ENCODE measurements around the gene ENPP4.
A peak's percentile ranks its signal among the peaks of the same experiment; 100 is the strongest.
"Not testable (repeated sequence)": the region's sequence is repeated elsewhere in the genome, so short reads cannot be mapped to it uniquely, and the experiment has no call there.

ENPP4 gene

GRCh38 chr6:46134216-46134615 lies 4.4 kb downstream of the ENPP4 start:
- no peak for DNase-seq

GRCh38 chr6:46135176-46135575 lies 5.4 kb downstream of the ENPP4 start:
- no peak for DNase-seq

GRCh38 chr6:46136831-46137230 lies 7.0 kb downstream of the ENPP4 start:
- no peak for DNase-seq

GRCh38 chr6:46137387-46137786 lies 7.6 kb downstream of the ENPP4 start:
- DNase-seq = no peak

GRCh38 chr6:46138281-46138680 lies 8.5 kb downstream of the ENPP4 start:
- no peak for DNase-seq

GRCh38 chr6:46144270-46144669 lies 14.5 kb downstream of the ENPP4 start:
- no peak for DNase-seq

- DNase-seq = not testable (repeated sequence)
These were observed 19.3 kb downstream of the ENPP4 start for GRCh38 chr6:46149066-46149465.

GRCh38 chr6:46156701-46157100 lies 26.9 kb downstream of the ENPP4 start:
- DNase-seq = no peak

GRCh38 chr6:46159229-46159628 lies 29.4 kb downstream of the ENPP4 start:
- no peak for DNase-seq

GRCh38 chr6:46160102-46160501 lies 30.3 kb downstream of the ENPP4 start:
- DNase-seq = no peak

GRCh38 chr6:46170357-46171289 lies 40.8 kb downstream of the ENPP4 start, which contains the start of gene ENPP5:
TSS of gene ENPP5 (minus strand) at chr6:46170980. CDS start at chr6:46168262, 2,718 bp downstream.
- peak; percentile 62 for DNase-seq

GRCh38 chr6:46172176-46172575 lies 42.4 kb downstream of the ENPP4 start:
- no peak for DNase-seq

- DNase-seq = no peak
These were observed 45.1 kb downstream of the ENPP4 start for GRCh38 chr6:46174904-46175303.

- DNase-seq = no peak
These were observed 45.7 kb downstream of the ENPP4 start for GRCh38 chr6:46175446-46175845.

- DNase-seq = no peak
These were observed 46.2 kb downstream of the ENPP4 start for GRCh38 chr6:46175976-46176375.

- DNase-seq = no peak
These were observed 54.3 kb downstream of the ENPP4 start for GRCh38 chr6:46184114-46184513.

GRCh38 chr6:46186583-46186982 lies 56.8 kb downstream of the ENPP4 start:
- DNase-seq = no peak

- no peak for DNase-seq
These were observed 59.9 kb downstream of the ENPP4 start for GRCh38 chr6:46189726-46190125.

- no peak for DNase-seq
These were observed 61.1 kb downstream of the ENPP4 start for GRCh38 chr6:46190889-46191288.

GRCh38 chr6:46191961-46192360 lies 62.2 kb downstream of the ENPP4 start:
- no peak for DNase-seq
